A673 (cell line): ENCODE data around the gene TTLL11.

Experiments used
- EZH2 ChIP-seq: fragments of 200-600 bp; sonication (generic); IDR thresholded peaks from 2 replicates; pipeline ENCODE4 v1.6.1; 2017; ENCODE audit warnings: borderline replicate concordance, low read depth, mild to moderate bottlenecking, mixed read lengths, antibody characterized with exemption, low read length; ENCODE audit not compliant: poor library complexity, severe bottlenecking
- TF ChIP-seq, protein P1 (sequence below): fragments of 300-800, 200-600 bp; sonication (generic); conservative IDR thresholded peaks from 2 replicates; pipeline ENCODE4 v1.5.1; 2017; ENCODE audit warnings: low read depth, mild to moderate bottlenecking, antibody characterized with exemption, low read length, moderate library complexity, mixed read lengths

- TF ChIP-seq, protein P1, sequence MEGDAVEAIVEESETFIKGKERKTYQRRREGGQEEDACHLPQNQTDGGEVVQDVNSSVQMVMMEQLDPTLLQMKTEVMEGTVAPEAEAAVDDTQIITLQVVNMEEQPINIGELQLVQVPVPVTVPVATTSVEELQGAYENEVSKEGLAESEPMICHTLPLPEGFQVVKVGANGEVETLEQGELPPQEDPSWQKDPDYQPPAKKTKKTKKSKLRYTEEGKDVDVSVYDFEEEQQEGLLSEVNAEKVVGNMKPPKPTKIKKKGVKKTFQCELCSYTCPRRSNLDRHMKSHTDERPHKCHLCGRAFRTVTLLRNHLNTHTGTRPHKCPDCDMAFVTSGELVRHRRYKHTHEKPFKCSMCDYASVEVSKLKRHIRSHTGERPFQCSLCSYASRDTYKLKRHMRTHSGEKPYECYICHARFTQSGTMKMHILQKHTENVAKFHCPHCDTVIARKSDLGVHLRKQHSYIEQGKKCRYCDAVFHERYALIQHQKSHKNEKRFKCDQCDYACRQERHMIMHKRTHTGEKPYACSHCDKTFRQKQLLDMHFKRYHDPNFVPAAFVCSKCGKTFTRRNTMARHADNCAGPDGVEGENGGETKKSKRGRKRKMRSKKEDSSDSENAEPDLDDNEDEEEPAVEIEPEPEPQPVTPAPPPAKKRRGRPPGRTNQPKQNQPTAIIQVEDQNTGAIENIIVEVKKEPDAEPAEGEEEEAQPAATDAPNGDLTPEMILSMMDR, result no peak
- no peak for TF ChIP-seq EZH2
Measured at GRCh38 chr9:121958530-121958929, 134.6 kb downstream of the TTLL11 start.
